GM15510 (cell line): Measurements from ENCODE around the gene LMO1.

Experiments
- POLR2A ChIP-seq: IDR thresholded peaks from 3 replicates; pipeline ENCODE4 v1.6.1; 2011; ENCODE audit warnings: borderline replicate concordance; ENCODE audit not compliant: insufficient read length; ENCODE audit errors: extremely low read depth

LMO1 gene

GRCh38 chr11:8263769-8264410 lies at the start of gene LMO1:
LMO1 (minus strand) TSS chr11:8263878; CDS start chr11:8263362, 516 bp downstream.
- TF ChIP-seq POLR2A, result no peak

GRCh38 chr11:8312986-8313385 lies 49.3 kb upstream of the LMO1 start:
- no peak for TF ChIP-seq POLR2A

- no peak for TF ChIP-seq POLR2A
These were observed 47.7 kb upstream of the LMO1 start for GRCh38 chr11:8311366-8311765.

GRCh38 chr11:8310743-8311298 lies 47.1 kb upstream of the LMO1 start:
- TF ChIP-seq POLR2A, result no peak

GRCh38 chr11:8309862-8310261 lies 46.2 kb upstream of the LMO1 start:
- TF ChIP-seq POLR2A, result no peak

GRCh38 chr11:8309311-8309710 lies 45.6 kb upstream of the LMO1 start:
- TF ChIP-seq POLR2A, result no peak

- TF ChIP-seq POLR2A, result no peak
These were observed 43.9 kb upstream of the LMO1 start for GRCh38 chr11:8307601-8308000.

GRCh38 chr11:8301622-8302021 lies 37.9 kb upstream of the LMO1 start:
- TF ChIP-seq POLR2A, result no peak

- TF ChIP-seq POLR2A, result no peak
These were observed 35.4 kb upstream of the LMO1 start for GRCh38 chr11:8298801-8299786.

GRCh38 chr11:8297781-8298440 lies 34.2 kb upstream of the LMO1 start:
- no peak for TF ChIP-seq POLR2A

GRCh38 chr11:8296872-8297271 lies 33.2 kb upstream of the LMO1 start:
- TF ChIP-seq POLR2A, result no peak

- no peak for TF ChIP-seq POLR2A
These were observed 32.5 kb upstream of the LMO1 start for GRCh38 chr11:8296038-8296649.

GRCh38 chr11:8294251-8294935 lies 30.7 kb upstream of the LMO1 start:
- no peak for TF ChIP-seq POLR2A

- TF ChIP-seq POLR2A, result no peak
These were observed 29.5 kb upstream of the LMO1 start for GRCh38 chr11:8293171-8293570.
